HepG2 (cell line): ENCODE data around the gene FGD5.

Experiments
- JUND ChIP-seq: sonication (generic); formaldehyde crosslinking; IDR thresholded peaks from 2 replicates; pipeline ENCODE4 v1.8.0; 2022; ENCODE audit warnings: mild to moderate bottlenecking, missing genetic modification reagents
- MAZ ChIP-seq, 2 experiments: sonication (generic) in 1 of 2; formaldehyde crosslinking in 1 of 2; IDR thresholded peaks; 2 replicates each; pipeline versions ENCODE4 v1.5.0 to v1.6.1; 2012 to 2020; ENCODE audit warnings: low read depth in 2 of 2, mild to moderate bottlenecking in 2 of 2, borderline replicate concordance in 1 of 2, improper control_type of control experiment in 1 of 2, low read length in 1 of 2, missing genetic modification reagents in 1 of 2, moderate library complexity in 1 of 2
- SP1 ChIP-seq, 2 experiments: fragments of 450-650 bp in 1 of 2; sonication (generic) in 1 of 2; formaldehyde crosslinking in 1 of 2; IDR thresholded peaks; 2 replicates each; pipeline versions ENCODE4 v1.4.0 to v1.6.1; 2016 to 2020; ENCODE audit warnings: missing genetic modification reagents in 1 of 2
- TBL1XR1 ChIP-seq: fragments of 150-350 bp; IDR thresholded peaks from 2 replicates; pipeline ENCODE4 v1.6.1; 2014; ENCODE audit warnings: borderline replicate concordance, low read length; ENCODE audit not compliant: partially characterized antibody
- TF ChIP-seq, protein P1 (sequence below): sonication (generic); formaldehyde crosslinking; IDR thresholded peaks from 2 replicates; pipeline ENCODE4 v1.5.0; 2020; ENCODE audit warnings: mild to moderate bottlenecking, missing genetic modification reagents, moderate library complexity
- TF ChIP-seq, protein P2 (sequence below): sonication (generic); formaldehyde crosslinking; conservative IDR thresholded peaks from 2 replicates; pipeline ENCODE4 v1.4.0; 2020; ENCODE audit warnings: missing genetic modification reagents
- TF ChIP-seq, protein P3 (sequence below): sonication (generic); formaldehyde crosslinking; conservative IDR thresholded peaks from 2 replicates; pipeline ENCODE4 v1.8.1; 2023; ENCODE audit warnings: missing genetic modification reagents
- TF ChIP-seq, protein P4 (sequence below): sonication (generic); formaldehyde crosslinking; IDR thresholded peaks from 2 replicates; pipeline ENCODE4 v1.9.0; 2021; ENCODE audit warnings: missing genetic modification reagents, borderline replicate concordance

DNA sequence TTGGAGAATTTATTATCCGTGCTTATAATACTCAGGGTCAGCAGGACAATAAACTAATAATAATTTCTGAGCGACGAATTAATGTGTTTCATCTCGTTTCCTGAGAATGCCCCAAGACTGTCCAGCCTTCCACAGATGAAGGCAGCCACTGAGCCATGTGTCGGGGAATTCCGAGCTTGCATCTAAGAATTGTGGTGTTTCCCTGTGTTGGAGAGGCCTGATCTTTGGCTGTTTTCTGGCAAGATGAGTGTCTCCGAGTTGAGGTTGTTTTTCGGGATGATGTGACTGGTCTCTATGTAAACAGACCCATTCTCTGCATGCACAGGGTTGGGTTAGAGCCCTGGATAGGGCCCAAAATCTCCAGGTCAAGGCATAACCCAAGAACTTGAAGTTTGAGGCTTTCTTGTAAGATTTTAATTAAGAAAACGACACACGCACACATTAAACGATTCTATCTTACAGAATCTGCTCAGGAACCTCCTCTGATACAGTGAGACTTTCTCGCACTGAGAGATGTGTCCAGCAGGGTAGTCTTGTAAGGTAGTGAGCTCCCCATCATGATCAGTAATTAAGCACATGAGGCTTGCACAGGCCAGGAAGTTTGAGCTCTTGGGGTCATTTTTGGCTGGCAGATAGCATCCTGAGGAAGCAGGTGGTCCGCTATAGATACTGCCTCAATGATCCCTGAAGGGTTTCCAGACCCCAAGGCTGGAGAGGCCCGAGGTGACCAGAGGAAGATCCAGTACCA is 14.4 kb downstream of the FGD5 start:
- TF ChIP-seq SP1 (IDR thresholded peaks at IDR 0.05), result no peak
- no peak for TF ChIP-seq SP1 (CRISPR knock-in tag; IDR thresholded peaks at IDR 0.05)
- no peak for TF ChIP-seq JUND (CRISPR knock-in tag)
- TF ChIP-seq, protein P1, sequence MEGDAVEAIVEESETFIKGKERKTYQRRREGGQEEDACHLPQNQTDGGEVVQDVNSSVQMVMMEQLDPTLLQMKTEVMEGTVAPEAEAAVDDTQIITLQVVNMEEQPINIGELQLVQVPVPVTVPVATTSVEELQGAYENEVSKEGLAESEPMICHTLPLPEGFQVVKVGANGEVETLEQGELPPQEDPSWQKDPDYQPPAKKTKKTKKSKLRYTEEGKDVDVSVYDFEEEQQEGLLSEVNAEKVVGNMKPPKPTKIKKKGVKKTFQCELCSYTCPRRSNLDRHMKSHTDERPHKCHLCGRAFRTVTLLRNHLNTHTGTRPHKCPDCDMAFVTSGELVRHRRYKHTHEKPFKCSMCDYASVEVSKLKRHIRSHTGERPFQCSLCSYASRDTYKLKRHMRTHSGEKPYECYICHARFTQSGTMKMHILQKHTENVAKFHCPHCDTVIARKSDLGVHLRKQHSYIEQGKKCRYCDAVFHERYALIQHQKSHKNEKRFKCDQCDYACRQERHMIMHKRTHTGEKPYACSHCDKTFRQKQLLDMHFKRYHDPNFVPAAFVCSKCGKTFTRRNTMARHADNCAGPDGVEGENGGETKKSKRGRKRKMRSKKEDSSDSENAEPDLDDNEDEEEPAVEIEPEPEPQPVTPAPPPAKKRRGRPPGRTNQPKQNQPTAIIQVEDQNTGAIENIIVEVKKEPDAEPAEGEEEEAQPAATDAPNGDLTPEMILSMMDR, result no peak
- no peak for TF ChIP-seq TBL1XR1
- TF ChIP-seq, protein P2, sequence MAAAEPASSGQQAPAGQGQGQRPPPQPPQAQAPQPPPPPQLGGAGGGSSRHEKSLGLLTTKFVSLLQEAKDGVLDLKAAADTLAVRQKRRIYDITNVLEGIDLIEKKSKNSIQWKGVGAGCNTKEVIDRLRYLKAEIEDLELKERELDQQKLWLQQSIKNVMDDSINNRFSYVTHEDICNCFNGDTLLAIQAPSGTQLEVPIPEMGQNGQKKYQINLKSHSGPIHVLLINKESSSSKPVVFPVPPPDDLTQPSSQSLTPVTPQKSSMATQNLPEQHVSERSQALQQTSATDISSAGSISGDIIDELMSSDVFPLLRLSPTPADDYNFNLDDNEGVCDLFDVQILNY (CRISPR knock-in tag), result no peak
- no peak for TF ChIP-seq MAZ (IDR thresholded peaks at IDR 0.05; ENCODE audit: borderline replicate concordance, low read depth, low read length)
- TF ChIP-seq MAZ (CRISPR knock-in tag; IDR thresholded peaks at IDR 0.05; ENCODE audit: low read depth), result no peak
- TF ChIP-seq, protein P3, sequence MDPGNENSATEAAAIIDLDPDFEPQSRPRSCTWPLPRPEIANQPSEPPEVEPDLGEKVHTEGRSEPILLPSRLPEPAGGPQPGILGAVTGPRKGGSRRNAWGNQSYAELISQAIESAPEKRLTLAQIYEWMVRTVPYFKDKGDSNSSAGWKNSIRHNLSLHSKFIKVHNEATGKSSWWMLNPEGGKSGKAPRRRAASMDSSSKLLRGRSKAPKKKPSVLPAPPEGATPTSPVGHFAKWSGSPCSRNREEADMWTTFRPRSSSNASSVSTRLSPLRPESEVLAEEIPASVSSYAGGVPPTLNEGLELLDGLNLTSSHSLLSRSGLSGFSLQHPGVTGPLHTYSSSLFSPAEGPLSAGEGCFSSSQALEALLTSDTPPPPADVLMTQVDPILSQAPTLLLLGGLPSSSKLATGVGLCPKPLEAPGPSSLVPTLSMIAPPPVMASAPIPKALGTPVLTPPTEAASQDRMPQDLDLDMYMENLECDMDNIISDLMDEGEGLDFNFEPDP (CRISPR knock-in tag), result no peak
- TF ChIP-seq, protein P4, sequence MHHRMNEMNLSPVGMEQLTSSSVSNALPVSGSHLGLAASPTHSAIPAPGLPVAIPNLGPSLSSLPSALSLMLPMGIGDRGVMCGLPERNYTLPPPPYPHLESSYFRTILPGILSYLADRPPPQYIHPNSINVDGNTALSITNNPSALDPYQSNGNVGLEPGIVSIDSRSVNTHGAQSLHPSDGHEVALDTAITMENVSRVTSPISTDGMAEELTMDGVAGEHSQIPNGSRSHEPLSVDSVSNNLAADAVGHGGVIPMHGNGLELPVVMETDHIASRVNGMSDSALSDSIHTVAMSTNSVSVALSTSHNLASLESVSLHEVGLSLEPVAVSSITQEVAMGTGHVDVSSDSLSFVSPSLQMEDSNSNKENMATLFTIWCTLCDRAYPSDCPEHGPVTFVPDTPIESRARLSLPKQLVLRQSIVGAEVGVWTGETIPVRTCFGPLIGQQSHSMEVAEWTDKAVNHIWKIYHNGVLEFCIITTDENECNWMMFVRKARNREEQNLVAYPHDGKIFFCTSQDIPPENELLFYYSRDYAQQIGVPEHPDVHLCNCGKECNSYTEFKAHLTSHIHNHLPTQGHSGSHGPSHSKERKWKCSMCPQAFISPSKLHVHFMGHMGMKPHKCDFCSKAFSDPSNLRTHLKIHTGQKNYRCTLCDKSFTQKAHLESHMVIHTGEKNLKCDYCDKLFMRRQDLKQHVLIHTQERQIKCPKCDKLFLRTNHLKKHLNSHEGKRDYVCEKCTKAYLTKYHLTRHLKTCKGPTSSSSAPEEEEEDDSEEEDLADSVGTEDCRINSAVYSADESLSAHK (CRISPR knock-in tag), result no peak
